ENCODE results near the gene LRMDA. TPM values are rescaled to one million over a fixed set of nuclear protein-coding genes. Genes with fewer than 3 reads are reported as not detected.

Gene LRMDA
- total and polyA plus RNA-seq, 2 donors from 2014 or later, result 23.2 to 48.6 TPM

GRCh38 chr10:75847477-75847876 lies 416.1 kb downstream of the LRMDA start:
- intact Hi-C loops (cut with DNase I), result no loop called here
- Histone ChIP-seq H3K9ac (ENCODE audit: low read length in 3 of 3) (no peak overlapping the region), H3K27me3 (ENCODE audit: control insufficient read depth, insufficient read depth, low read length) (no peaks in the 10 kb centered on the region), H3K27ac (ENCODE audit: low read depth in 2 of 2, low read length in 2 of 2) (no peak overlapping the region), H3K4me3 (ENCODE audit: low read length in 3 of 3) (no peak overlapping the region), H3K4me1 (ENCODE audit: control insufficient read depth in 2 of 3, insufficient read depth in 2 of 3, low read depth in 1 of 3, low read length in 3 of 3) (peaks cover 0 to 2% (median 0%) of the 10 kb centered on the region in 3 donors), H3K9me3 (ENCODE audit: control insufficient read depth in 2 of 3, insufficient read depth in 1 of 3, low read length in 3 of 3) (no peaks in the 10 kb centered on the region), H3K36me3 (ENCODE audit: control insufficient read depth in 2 of 3, insufficient read depth in 3 of 3, low read length in 3 of 3) (no peaks in the 10 kb centered on the region)
- TF ChIP-seq CTCF (IDR thresholded peaks at IDR 0.05; ENCODE audit: borderline replicate concordance, extremely low read depth, insufficient read depth), result no peak
- FAIRE-seq (no peak), DNase-seq (no peak)

GRCh38 chr10:75851580-75852345 lies 420.3 kb downstream of the LRMDA start:
- H3K9me3 ChIP-seq (ENCODE audit: control insufficient read depth in 2 of 3, insufficient read depth in 1 of 3, low read length in 3 of 3), result no peaks in the 10 kb centered on the region
- H3K36me3 ChIP-seq (ENCODE audit: control insufficient read depth in 2 of 3, insufficient read depth in 3 of 3, low read length in 3 of 3), result no peaks in the 10 kb centered on the region
- no peak for TF ChIP-seq CTCF (IDR thresholded peaks at IDR 0.05; ENCODE audit: borderline replicate concordance, extremely low read depth, insufficient read depth)
- intact Hi-C loops (cut with DNase I), result no loop called here
- no peak overlapping the region for H3K27ac ChIP-seq (ENCODE audit: low read depth in 2 of 2, low read length in 2 of 2)
- no peaks in the 10 kb centered on the region for H3K4me1 ChIP-seq (ENCODE audit: control insufficient read depth in 2 of 3, insufficient read depth in 2 of 3, low read depth in 1 of 3, low read length in 3 of 3)
- no peak overlapping the region for H3K4me3 ChIP-seq (ENCODE audit: low read length in 3 of 3)
- H3K9ac ChIP-seq (ENCODE audit: low read length in 3 of 3), result no peak overlapping the region
- DNase-seq, result peak in 2 of 5 donors; percentile 51 to 75
- no peak for FAIRE-seq
- H3K27me3 ChIP-seq (ENCODE audit: control insufficient read depth, insufficient read depth, low read length), result no peaks in the 10 kb centered on the region

- Histone ChIP-seq H3K4me1 (ENCODE audit: control insufficient read depth in 2 of 3, insufficient read depth in 2 of 3, low read depth in 1 of 3, low read length in 3 of 3) (no peaks in the 10 kb centered on the region), H3K9me3 (ENCODE audit: control insufficient read depth in 2 of 3, insufficient read depth in 1 of 3, low read length in 3 of 3) (no peaks in the 10 kb centered on the region), H3K27ac (ENCODE audit: low read depth in 2 of 2, low read length in 2 of 2) (no peak overlapping the region), H3K36me3 (ENCODE audit: control insufficient read depth in 2 of 3, insufficient read depth in 3 of 3, low read length in 3 of 3) (no peaks in the 10 kb centered on the region), H3K9ac (ENCODE audit: low read length in 3 of 3) (no peak overlapping the region), H3K27me3 (ENCODE audit: control insufficient read depth, insufficient read depth, low read length) (no peaks in the 10 kb centered on the region), H3K4me3 (ENCODE audit: low read length in 3 of 3) (no peak overlapping the region)
- FAIRE-seq (no peak), DNase-seq (no peak)
- peak; percentile 25 for TF ChIP-seq CTCF (IDR thresholded peaks at IDR 0.05; ENCODE audit: borderline replicate concordance, extremely low read depth, insufficient read depth)
- intact Hi-C loops (cut with DNase I), result no loop called here
Observed at GRCh38 chr10:75852851-75853484, 421.5 kb downstream of the LRMDA start.
